Gastroesophageal sphincter (tissue), 3 donors: Measurements from ENCODE around the gene TMEM51.

Experiments used
- CTCF ChIP-seq, 4 experiments: fragments of 200-600 bp in 2 of 4; fragments of 450-650 bp in 2 of 4; sonication (generic) in 1 of 4; IDR thresholded peaks; one replicate each; pipeline ENCODE4 v1.5.1; 2017 to 2019; ENCODE audit warnings: antibody characterized with exemption in 4 of 4, mild to moderate bottlenecking in 2 of 4, moderate library complexity in 2 of 4
- EP300 ChIP-seq: sonication (generic); formaldehyde crosslinking; IDR thresholded peaks from one replicate; pipeline ENCODE4 v1.6.1; 2017; ENCODE audit warnings: antibody characterized with exemption, mild to moderate bottlenecking
- POLR2A ChIP-seq, 2 donors: fragments of 450-650 bp; IDR thresholded peaks; one replicate each; pipeline ENCODE4 v1.6.1; 2017; ENCODE audit warnings: antibody characterized with exemption in 2 of 2, mild to moderate bottlenecking in 2 of 2, moderate library complexity in 1 of 2
- POLR2AphosphoS5 ChIP-seq: sonication (generic); formaldehyde crosslinking; IDR thresholded peaks from one replicate; pipeline ENCODE4 v1.6.1; 2017; ENCODE audit warnings: antibody characterized with exemption

DNA sequence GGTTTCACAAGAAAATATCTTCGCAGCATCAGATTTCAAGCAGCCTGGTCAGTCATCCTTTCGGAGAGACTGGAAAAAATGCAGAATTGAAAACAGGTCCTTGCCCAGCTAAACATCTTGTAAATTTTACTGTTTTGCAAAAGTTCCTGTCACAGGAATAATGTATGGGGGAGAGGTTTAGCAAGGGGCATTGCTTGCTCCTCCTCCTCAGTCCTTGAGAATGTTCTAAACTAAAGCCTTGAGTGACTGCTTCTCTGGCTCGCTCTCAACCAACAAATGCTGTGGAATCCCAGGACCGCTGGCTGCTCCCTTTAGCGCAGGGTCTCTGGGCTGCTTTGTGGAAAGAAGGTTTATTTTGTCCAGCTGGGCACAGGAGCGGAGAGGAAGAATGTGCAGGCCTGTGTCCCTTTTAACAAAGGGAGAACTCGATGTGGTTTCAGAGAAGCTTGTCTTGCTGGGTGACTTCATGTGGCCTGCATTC is 59.8 kb downstream of the TMEM51 start:
- TF ChIP-seq CTCF (IDR thresholded peaks at IDR 0.05) (no peak), POLR2A (IDR thresholded peaks at IDR 0.05) (no peak), POLR2AphosphoS5 (no peak), EP300 (no peak)
